ENCODE data around the gene IL31RA. TPM values are rescaled to one million over a fixed set of nuclear protein-coding genes. Genes with fewer than 3 reads are reported as not detected.
A peak's percentile ranks its signal among the peaks of the same experiment; 100 is the strongest.

IL31RA gene
- total and polyA plus RNA-seq, 2 of the 13 experiments (the other 11 are each of a cell fraction or from before 2014, with no cell fraction given): not detected

- TF ChIP-seq, protein P1, sequence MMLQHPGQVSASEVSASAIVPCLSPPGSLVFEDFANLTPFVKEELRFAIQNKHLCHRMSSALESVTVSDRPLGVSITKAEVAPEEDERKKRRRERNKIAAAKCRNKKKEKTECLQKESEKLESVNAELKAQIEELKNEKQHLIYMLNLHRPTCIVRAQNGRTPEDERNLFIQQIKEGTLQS (CRISPR knock-in tag; IDR thresholded peaks at IDR 0.05): no peak
- TF ChIP-seq ZFP82 (CRISPR knock-in tag; IDR thresholded peaks at IDR 0.05; ENCODE audit: borderline replicate concordance) (no peak), SKIL (CRISPR knock-in tag; IDR thresholded peaks at IDR 0.05; ENCODE audit: borderline replicate concordance) (no peak)
Measured at GRCh38 chr5:55880453-55880852, 29.3 kb downstream of the IL31RA start (continued).

DNA sequence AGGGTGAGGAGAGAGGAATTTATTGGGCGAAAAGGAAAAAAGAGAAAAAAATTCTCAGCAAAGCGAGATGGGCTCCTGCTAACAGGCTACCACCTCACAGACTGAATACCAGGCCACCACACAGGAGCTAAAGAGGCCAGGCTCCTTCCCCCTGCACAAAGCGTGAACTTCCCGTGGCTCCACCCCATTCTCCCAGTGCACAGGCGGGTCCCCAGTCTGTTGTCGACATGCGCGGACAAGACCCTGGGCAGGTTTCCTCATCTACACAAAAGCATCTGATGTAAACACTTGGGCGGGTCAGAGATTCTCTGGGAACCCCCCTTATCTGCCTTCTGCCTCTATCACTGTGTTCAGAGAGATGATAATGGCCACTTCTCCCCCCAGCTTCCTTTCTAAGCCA is 34.2 kb downstream of the IL31RA start:
- no peak overlapping the region for H3K27ac ChIP-seq (ENCODE audit: extremely low read length, insufficient read depth, low read length)
- H3K79me2 ChIP-seq (ENCODE audit: insufficient read depth, low read length): no peaks in the 10 kb centered on the region
- H3K9ac ChIP-seq (ENCODE audit: insufficient read depth, low read depth, low read length): no peak overlapping the region
- no peaks in the 10 kb centered on the region for H4K20me1 ChIP-seq (ENCODE audit: insufficient read depth, low read length)
- H2AFZ ChIP-seq (ENCODE audit: low read length): no peak overlapping the region
- H3K9me3 ChIP-seq (ENCODE audit: low read length): no peaks in the 10 kb centered on the region
- FAIRE-seq: no peak
- DNase-seq (ENCODE audit: low spot score): no peak
- POLR2A ChIA-PET: no interaction called here
- H3K36me3 ChIP-seq (replicated peaks in 1 of 2; ENCODE audit: control insufficient read depth in 1 of 2, insufficient read depth in 2 of 2, low read length in 2 of 2): no peaks in the 10 kb centered on the region
- WGBS (ENCODE audit: low lambda C conversion rate): 39% methylated on average over 5 of the region's 9 CpGs
- BruUV-seq (replicated peaks): no TSS peak
- H3K4me3 ChIP-seq (replicated peaks in 1 of 3; ENCODE audit: insufficient read depth in 1 of 3, low read depth in 2 of 3, low read length in 3 of 3): no peak overlapping the region
- CTCF ChIA-PET (ENCODE audit: low intra/inter-chr PET ratio, low total read pairs): no interaction called here
- peaks cover 19% of the 10 kb centered on the region; the same call in 1 of the 2 replicates for H3K4me1 ChIP-seq (ENCODE audit: insufficient read depth, low read length)
- TF ChIP-seq NCOA1 (CRISPR knock-in tag; IDR thresholded peaks at IDR 0.05) (no peak), SALL1 (CRISPR knock-in tag; IDR thresholded peaks at IDR 0.05) (no peak), TGIF2 (CRISPR knock-in tag; IDR thresholded peaks at IDR 0.05) (no peak), ZNF879 (CRISPR knock-in tag; IDR thresholded peaks at IDR 0.05) (no peak), CCAR2 (optimal IDR thresholded peaks at IDR 0.05; ENCODE audit: low read depth, low read length) (no peak)
- TF ChIP-seq, protein P2, sequence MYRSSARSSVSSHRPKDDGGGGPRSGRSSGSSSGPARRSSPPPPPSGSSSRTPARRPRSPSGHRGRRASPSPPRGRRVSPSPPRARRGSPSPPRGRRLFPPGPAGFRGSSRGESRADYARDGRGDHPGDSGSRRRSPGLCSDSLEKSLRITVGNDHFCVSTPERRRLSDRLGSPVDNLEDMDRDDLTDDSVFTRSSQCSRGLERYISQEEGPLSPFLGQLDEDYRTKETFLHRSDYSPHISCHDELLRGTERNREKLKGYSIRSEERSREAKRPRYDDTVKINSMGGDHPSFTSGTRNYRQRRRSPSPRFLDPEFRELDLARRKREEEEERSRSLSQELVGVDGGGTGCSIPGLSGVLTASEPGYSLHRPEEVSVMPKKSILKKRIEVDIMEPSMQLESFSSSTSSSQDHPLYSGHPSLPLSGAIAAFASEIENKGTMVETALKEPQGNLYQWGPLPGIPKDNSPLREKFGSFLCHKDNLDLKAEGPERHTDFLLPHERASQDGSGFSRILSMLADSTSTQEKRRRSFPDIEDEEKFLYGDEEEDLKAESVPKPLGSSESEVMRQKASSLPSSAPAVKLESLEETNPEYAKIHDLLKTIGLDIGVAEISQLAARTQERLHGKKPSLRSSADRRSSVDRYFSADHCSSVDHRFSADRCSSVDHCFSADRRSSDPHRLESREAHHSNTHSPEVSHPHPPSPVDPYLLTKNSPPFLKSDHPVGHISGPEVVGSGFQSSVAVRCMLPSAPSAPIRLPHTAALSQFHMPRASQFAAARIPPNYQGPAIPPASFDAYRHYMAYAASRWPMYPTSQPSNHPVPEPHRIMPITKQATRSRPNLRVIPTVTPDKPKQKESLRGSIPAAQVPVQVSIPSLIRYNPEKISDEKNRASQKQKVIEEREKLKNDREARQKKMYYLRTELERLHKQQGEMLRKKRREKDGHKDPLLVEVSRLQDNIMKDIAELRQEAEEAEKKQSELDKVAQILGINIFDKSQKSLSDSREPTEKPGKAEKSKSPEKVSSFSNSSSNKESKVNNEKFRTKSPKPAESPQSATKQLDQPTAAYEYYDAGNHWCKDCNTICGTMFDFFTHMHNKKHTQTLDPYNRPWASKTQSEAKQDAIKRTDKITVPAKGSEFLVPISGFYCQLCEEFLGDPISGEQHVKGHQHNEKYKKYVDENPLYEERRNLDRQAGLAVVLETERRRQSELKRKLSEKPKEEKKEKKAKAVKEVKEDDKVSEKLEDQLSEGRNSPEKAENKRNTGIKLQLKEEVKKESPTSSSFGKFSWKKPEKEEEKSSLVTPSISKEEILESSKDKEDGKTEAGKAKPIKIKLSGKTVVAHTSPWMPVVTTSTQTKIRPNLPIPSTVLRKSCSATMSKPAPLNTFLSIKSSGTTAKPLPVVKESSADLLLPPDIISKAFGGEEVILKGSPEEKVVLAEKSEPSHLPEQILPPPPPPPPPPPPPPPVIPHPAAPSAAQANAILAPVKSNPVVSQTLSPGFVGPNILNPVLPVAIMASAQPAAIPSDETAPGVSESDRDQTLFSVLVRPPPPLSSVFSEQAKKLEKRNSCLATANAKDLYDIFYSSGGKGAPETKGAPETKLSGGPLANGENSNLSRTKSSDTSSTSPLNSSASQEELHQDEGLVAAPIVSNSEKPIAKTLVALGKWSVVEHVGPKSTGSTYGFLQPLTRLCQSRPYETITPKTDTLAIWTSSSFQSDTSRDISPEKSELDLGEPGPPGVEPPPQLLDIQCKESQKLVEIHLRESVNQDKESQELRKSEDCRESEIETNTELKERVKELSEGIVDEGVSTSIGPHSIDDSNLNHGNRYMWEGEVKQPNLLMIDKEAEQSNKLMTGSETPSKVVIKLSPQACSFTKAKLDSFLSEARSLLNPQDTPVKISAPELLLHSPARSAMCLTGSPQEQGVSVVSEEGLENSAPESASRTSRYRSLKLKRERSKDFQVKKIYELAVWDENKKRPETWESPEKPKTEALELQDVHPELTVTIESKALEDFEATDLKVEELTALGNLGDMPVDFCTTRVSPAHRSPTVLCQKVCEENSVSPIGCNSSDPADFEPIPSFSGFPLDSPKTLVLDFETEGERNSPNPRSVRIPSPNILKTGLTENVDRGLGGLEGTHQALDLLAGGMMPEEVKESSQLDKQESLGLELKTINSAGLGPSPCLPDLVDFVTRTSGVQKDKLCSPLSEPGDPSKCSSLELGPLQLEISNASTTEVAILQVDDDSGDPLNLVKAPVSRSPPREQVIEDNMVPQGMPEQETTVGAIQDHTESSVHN (CRISPR knock-in tag; IDR thresholded peaks at IDR 0.05): no peak
- no peaks in the 10 kb centered on the region for H3K27me3 ChIP-seq (ENCODE audit: control insufficient read depth in 1 of 2, insufficient read depth in 2 of 2, low read length in 2 of 2)
- peak overlapping the region; percentile 27 for H3K4me2 ChIP-seq (ENCODE audit: low read depth, low read length)
- in situ Hi-C loops (cut with HindIII; ENCODE audit: extremely low pct_ligation_motif_present, low pct_unique_long_range_greater_than_20kb): no loop called here
- peak; percentile 56; the same call in 2 of the 3 replicates for ATAC-seq
- intact Hi-C loops (cut with micrococcal nuclease; ENCODE audit: unreplicated experiment): no loop called here

Measured in HepG2 (cell line).